Adrenal gland (tissue), 5 donors: ENCODE results near the gene HS3ST4.

Experiments used
- POLR2A ChIP-seq, 2 donors: fragments of 450-650 bp; IDR thresholded peaks; one replicate each; pipeline ENCODE4 v1.6.1; 2017; ENCODE audit warnings: antibody characterized with exemption in 2 of 2, mild to moderate bottlenecking in 2 of 2, moderate library complexity in 1 of 2
- TF ChIP-seq, protein P1 (sequence below), 6 experiments: fragments of 450-650 bp in 4 of 6; fragments of 200-600 bp in 2 of 6; sonication (generic) in 1 of 6; IDR thresholded peaks; 1 replicate in 5 of 6; 2 replicates in 1 of 6; pipeline versions ENCODE4 v1.5.1 to v1.8.0; 2016 to 2021; ENCODE audit warnings: antibody characterized with exemption in 6 of 6, mild to moderate bottlenecking in 2 of 6, moderate library complexity in 1 of 6
- donor health status: DM: no; HTN: no; CAD: no.

DNA sequence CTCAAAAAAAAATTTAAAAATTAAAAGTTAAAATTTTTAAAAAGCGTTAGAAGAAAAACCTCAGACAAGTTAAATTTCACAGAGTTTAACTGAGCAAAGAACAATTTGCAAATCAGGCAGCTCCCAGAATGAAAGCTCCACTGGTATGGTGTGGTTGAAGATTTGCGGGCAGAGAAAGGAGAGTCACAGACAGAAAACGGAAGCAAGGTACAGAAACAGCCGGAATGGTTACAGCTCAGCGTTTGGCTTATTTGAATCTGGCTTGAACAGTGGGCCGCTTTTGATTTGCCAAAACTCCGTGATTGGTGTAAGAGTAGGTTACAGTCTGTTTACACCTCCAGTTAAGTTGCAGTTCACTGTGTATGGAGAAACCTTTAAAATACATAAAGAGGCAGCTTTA lies 297.1 kb downstream of the HS3ST4 start:
- TF ChIP-seq POLR2A (IDR thresholded peaks at IDR 0.05): no peak
- TF ChIP-seq, protein P1, sequence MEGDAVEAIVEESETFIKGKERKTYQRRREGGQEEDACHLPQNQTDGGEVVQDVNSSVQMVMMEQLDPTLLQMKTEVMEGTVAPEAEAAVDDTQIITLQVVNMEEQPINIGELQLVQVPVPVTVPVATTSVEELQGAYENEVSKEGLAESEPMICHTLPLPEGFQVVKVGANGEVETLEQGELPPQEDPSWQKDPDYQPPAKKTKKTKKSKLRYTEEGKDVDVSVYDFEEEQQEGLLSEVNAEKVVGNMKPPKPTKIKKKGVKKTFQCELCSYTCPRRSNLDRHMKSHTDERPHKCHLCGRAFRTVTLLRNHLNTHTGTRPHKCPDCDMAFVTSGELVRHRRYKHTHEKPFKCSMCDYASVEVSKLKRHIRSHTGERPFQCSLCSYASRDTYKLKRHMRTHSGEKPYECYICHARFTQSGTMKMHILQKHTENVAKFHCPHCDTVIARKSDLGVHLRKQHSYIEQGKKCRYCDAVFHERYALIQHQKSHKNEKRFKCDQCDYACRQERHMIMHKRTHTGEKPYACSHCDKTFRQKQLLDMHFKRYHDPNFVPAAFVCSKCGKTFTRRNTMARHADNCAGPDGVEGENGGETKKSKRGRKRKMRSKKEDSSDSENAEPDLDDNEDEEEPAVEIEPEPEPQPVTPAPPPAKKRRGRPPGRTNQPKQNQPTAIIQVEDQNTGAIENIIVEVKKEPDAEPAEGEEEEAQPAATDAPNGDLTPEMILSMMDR (IDR thresholded peaks at IDR 0.05): no peak
